Measurements from ENCODE around the gene GBP6. TPM values are rescaled to one million over a fixed set of nuclear protein-coding genes. Genes with fewer than 3 reads are reported as not detected.
"Not testable (repeated sequence)": the region's sequence is repeated elsewhere in the genome, so short reads cannot be mapped to it uniquely, and the experiment has no call there.

The GBP6 gene
- total and polyA plus RNA-seq, 12 donors, result 0.07 to 0.14 (median 0.10) TPM; not detected in 8

DNA sequence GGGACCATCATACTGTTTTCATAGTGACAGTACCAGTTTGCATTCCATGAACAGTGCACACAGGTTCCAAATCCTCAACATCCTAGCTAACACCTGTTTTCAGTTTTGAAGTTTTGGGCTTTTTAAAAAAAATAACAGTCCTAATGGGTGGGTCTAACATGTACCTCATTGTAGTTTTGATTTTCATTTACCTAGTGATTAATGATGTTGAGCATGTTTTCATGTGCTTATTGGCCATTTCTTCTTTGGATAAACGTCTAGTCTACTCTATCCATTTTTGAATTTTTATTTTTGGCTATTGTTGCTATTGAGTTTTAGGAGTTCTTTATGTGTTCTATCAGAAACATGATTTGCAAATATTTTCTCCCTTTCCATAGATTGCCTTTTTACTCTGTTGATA, 3.4 kb downstream of the GBP6 start:
- Histone ChIP-seq H3K27me3 (no peaks in the 10 kb centered on the region), H3K4me1 (peaks cover 0 to 16% (median 15%) of the 10 kb centered on the region in 9 donors), H3K27ac (no peak overlapping the region), H3K9me3 (peaks cover 0 to 1% (median 0%) of the 10 kb centered on the region in 11 donors), H3K4me3 (no peak overlapping the region), H3K36me3 (no peaks in the 10 kb centered on the region)
- TF ChIP-seq, protein P1, sequence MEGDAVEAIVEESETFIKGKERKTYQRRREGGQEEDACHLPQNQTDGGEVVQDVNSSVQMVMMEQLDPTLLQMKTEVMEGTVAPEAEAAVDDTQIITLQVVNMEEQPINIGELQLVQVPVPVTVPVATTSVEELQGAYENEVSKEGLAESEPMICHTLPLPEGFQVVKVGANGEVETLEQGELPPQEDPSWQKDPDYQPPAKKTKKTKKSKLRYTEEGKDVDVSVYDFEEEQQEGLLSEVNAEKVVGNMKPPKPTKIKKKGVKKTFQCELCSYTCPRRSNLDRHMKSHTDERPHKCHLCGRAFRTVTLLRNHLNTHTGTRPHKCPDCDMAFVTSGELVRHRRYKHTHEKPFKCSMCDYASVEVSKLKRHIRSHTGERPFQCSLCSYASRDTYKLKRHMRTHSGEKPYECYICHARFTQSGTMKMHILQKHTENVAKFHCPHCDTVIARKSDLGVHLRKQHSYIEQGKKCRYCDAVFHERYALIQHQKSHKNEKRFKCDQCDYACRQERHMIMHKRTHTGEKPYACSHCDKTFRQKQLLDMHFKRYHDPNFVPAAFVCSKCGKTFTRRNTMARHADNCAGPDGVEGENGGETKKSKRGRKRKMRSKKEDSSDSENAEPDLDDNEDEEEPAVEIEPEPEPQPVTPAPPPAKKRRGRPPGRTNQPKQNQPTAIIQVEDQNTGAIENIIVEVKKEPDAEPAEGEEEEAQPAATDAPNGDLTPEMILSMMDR (IDR thresholded peaks at IDR 0.05), result no peak
- intact Hi-C loops (cut with DNase I), result loop anchor here in 1 of 10 donors (10.0 kb wide), 1 partner anchor 88 kb away; no protein-coding TSS in a partner anchor
- 47 to 82% methylated on average over 1 of the region's 1 CpG for WGBS, 2 donors
- DNase-seq (no peak), ATAC-seq (no peak)

DNA sequence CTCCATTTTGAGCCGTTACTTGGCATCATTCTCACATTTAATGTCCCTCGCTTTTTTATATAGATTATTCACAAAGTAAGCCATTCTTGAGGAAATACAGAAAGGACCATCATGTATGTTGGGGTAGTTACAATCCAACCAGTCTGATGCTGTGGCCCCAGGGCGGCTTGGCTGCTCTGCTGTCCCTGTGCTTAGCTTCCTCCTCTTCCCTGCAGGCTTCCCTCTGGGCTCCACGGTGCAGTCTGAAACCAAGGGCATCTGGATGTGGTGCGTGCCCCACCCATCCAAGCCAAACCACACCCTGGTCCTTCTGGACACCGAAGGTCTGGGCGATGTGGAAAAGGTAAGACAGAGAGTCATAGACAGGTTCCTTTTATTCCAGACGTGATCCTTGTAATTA, 5.5 kb downstream of the GBP6 start:
- H3K4me1 ChIP-seq, result peaks cover 0 to under 1% (median 0%) of the 10 kb centered on the region in 9 donors
- peaks cover 0 to 5% (median 0%) of the 10 kb centered on the region in 11 donors for H3K9me3 ChIP-seq
- ATAC-seq (no peak), DNase-seq (no peak)
- intact Hi-C loops (cut with DNase I), result loop anchor here in 1 of 10 donors (10.0 kb wide), 1 partner anchor 85 kb away; no protein-coding TSS in a partner anchor
- WGBS, 2 donors, result 92 to 94% methylated on average over 8 of the region's 8 CpGs
- no peak overlapping the region for H3K4me3 ChIP-seq
- H3K36me3 ChIP-seq, result no peaks in the 10 kb centered on the region
- H3K27ac ChIP-seq, result no peak overlapping the region
- no peaks in the 10 kb centered on the region for H3K27me3 ChIP-seq
- TF ChIP-seq, protein P1 (IDR thresholded peaks at IDR 0.05), result no peak

DNA sequence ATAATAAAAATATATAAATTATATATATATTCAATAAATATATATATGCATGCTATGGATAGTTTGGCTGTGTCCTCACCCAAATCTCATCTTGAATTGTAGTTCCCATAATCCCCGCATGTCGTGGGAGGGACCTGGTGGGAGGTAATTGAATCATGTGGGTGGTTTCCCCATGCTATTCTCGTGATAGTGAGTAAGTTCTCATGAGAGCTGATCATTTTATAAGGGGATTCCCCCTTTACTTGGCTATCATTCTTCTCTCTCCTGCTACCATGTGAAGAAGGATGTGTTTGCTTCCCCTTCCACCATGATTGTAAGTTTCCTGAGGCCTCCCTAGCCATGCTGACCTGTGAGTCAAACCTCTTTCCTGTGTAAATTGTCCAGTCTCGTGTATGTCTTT, 10.0 kb downstream of the GBP6 start:
- ATAC-seq; H3K36me3 ChIP-seq; H3K27ac ChIP-seq; intact Hi-C loops (cut with DNase I); H3K4me1 ChIP-seq; H3K4me3 ChIP-seq; H3K27me3 ChIP-seq; H3K9me3 ChIP-seq; DNase-seq: not testable (repeated sequence)
- whole genome bisulfite sequencing, 2 donors, result 84 to 89% methylated on average over 4 of the region's 4 CpGs

DNA sequence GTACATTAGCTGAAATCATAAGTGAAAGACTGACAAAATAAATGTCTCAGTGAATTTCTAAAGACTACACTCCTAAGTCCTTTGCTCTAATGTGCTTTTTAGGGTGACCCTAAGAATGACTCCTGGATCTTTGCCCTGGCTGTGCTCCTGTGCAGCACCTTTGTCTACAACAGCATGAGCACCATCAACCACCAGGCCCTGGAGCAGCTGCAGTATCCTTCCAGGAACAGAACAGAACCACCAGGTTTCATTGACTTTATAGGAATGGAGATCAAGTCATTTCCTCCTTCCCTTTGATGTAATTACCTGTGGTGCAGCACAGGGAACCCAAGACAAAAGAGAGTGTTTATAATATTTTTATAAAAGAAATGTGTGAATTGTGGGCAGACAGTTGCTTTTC, 14.1 kb downstream of the GBP6 start:
- DNase-seq, result no peak
- Histone ChIP-seq H3K4me1 (no peaks in the 10 kb centered on the region), H3K9me3 (peaks cover 0 to 5% (median 0%) of the 10 kb centered on the region in 11 donors), H3K27me3 (no peaks in the 10 kb centered on the region), H3K4me3 (no peak overlapping the region), H3K27ac (no peak overlapping the region), H3K36me3 (no peaks in the 10 kb centered on the region)
- TF ChIP-seq, protein P1 (IDR thresholded peaks at IDR 0.05), result no peak
- no peak for ATAC-seq
- intact Hi-C loops (cut with DNase I), result no loop called here

DNA sequence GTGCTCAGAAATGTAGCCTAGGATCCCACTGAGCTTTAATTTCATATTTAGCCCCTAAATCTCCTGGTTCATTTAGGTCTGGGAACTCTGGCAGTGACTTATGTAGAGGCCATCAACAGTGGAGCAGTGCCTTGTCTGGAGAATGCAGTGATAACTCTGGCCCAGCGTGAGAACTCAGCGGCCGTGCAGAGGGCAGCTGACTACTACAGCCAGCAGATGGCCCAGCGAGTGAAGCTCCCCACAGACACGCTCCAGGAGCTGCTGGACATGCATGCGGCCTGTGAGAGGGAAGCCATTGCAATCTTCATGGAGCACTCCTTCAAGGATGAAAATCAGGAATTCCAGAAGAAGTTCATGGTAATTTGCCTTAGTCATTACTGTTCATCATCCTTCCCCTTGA, 17.8 kb downstream of the GBP6 start:
- Histone ChIP-seq H3K4me1 (peaks cover 0 to 11% (median 0%) of the 10 kb centered on the region in 9 donors), H3K27me3 (no peaks in the 10 kb centered on the region), H3K36me3 (no peaks in the 10 kb centered on the region), H3K27ac (no peak overlapping the region), H3K9me3 (no peaks in the 10 kb centered on the region), H3K4me3 (no peak overlapping the region)
- 66 to 83% methylated on average over 6 of the region's 6 CpGs for WGBS, 2 donors
- intact Hi-C loops (cut with DNase I), result no loop called here
- ATAC-seq (no peak), DNase-seq (no peak)
- TF ChIP-seq, protein P1 (IDR thresholded peaks at IDR 0.05), result no peak
